ENCODE results near the gene SHC2. TPM values are rescaled to one million over a fixed set of nuclear protein-coding genes. Genes with fewer than 3 reads are reported as not detected.
A peak's percentile ranks its signal among the peaks of the same experiment; 100 is the strongest.

The SHC2 gene
- total and polyA plus RNA-seq, 9 of the 15 experiments (the other 6 are each of a cell fraction or from before 2014, with no cell fraction given) = 0.14 to 0.36 (median 0.17) TPM; not detected in 5

GRCh38 chr19:495402-496111 is 34.7 kb upstream of the SHC2 start (continued):
- no peak for TF ChIP-seq TRIM25 (IDR thresholded peaks at IDR 0.05; ENCODE audit: borderline replicate concordance)
- TF ChIP-seq, protein P1, sequence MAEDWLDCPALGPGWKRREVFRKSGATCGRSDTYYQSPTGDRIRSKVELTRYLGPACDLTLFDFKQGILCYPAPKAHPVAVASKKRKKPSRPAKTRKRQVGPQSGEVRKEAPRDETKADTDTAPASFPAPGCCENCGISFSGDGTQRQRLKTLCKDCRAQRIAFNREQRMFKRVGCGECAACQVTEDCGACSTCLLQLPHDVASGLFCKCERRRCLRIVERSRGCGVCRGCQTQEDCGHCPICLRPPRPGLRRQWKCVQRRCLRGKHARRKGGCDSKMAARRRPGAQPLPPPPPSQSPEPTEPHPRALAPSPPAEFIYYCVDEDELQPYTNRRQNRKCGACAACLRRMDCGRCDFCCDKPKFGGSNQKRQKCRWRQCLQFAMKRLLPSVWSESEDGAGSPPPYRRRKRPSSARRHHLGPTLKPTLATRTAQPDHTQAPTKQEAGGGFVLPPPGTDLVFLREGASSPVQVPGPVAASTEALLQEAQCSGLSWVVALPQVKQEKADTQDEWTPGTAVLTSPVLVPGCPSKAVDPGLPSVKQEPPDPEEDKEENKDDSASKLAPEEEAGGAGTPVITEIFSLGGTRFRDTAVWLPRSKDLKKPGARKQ (CRISPR knock-in tag; IDR thresholded peaks at IDR 0.05) = no peak
- TF ChIP-seq ZNF77 (CRISPR knock-in tag; IDR thresholded peaks at IDR 0.05) = no peak
- TF ChIP-seq CXXC5 (CRISPR knock-in tag; IDR thresholded peaks at IDR 0.05) = peak; percentile 55
- TF ChIP-seq ZMIZ1 (IDR thresholded peaks at IDR 0.05; ENCODE audit: low read depth in 2 of 2, low read length in 2 of 2) = no peak
- no peak for TF ChIP-seq RAD51 (IDR thresholded peaks at IDR 0.05; ENCODE audit: borderline replicate concordance, low read depth)
- TF ChIP-seq RREB1 (CRISPR knock-in tag; IDR thresholded peaks at IDR 0.05) = no peak
- no peak for TF ChIP-seq FOS (IDR thresholded peaks at IDR 0.05; ENCODE audit: extremely low read depth, insufficient read length)
- TF ChIP-seq ATF7 (IDR thresholded peaks at IDR 0.05) = peak; percentile 51; the same call in 1 of the 2 replicates
- TF ChIP-seq ZNF444 (CRISPR knock-in tag; IDR thresholded peaks at IDR 0.05) = no peak
- no peak for TF ChIP-seq TCF7 (IDR thresholded peaks at IDR 0.05; ENCODE audit: borderline replicate concordance)
- TF ChIP-seq CBX1 (IDR thresholded peaks at IDR 0.05; ENCODE audit: low read depth) = peak; percentile 97
- no peak for TF ChIP-seq CEBPB (tag; IDR thresholded peaks at IDR 0.05)
- TF ChIP-seq U2AF1 (optimal IDR thresholded peaks at IDR 0.05; ENCODE audit: low read depth, low read length) = no peak
- no peak for TF ChIP-seq CAMTA2 (CRISPR knock-in tag; conservative IDR thresholded peaks at IDR 0.05)

Data from K562 (cell line).